Left lung (tissue), 10 donors: Measurements from ENCODE around the gene IGFALS. TPM values are rescaled to one million over a fixed set of nuclear protein-coding genes. Genes with fewer than 3 reads are reported as not detected.

ENCODE experiments used
- ATAC-seq: fragments of 200-7000 bp; cut with Tn5 transposase; one replicate; pipeline ENCODE4 v1.9.1; 2020; ENCODE audit warnings: moderate library complexity
- DNase-seq, 4 donors: peaks; one replicate each; pipeline ENCODE4 v3.0.0-alpha.2; 2013 to 2020
- H3K27ac ChIP-seq, 2 donors: fragments of 200-600 bp; sonication (generic) in 1 of 2; one replicate each; pipeline versions ENCODE4 v1.5.0 to v1.8.0; 2020 to 2021
- H3K27me3 ChIP-seq, 2 donors: fragments of 200-600 bp; sonication (generic) in 1 of 2; one replicate each; pipeline versions ENCODE4 v1.5.0 to v1.8.0; 2020 to 2021
- H3K36me3 ChIP-seq, 2 donors: fragments of 200-600 bp; sonication (generic) in 1 of 2; one replicate each; pipeline versions ENCODE4 v1.5.0 to v1.8.0; 2020 to 2021
- H3K4me1 ChIP-seq, 2 donors: fragments of 200-600 bp; one replicate each; pipeline ENCODE4 v1.8.0; 2021
- H3K4me3 ChIP-seq, 2 donors: fragments of 200-600 bp; sonication (generic) in 1 of 2; one replicate each; pipeline versions ENCODE4 v1.5.0 to v1.8.0; 2020 to 2021; ENCODE audit warnings: mild to moderate bottlenecking in 1 of 2
- H3K9me3 ChIP-seq, 2 donors: fragments of 200-600 bp; sonication (generic) in 1 of 2; one replicate each; pipeline versions ENCODE4 v1.5.0 to v1.8.0; 2020 to 2021
- CTCF ChIP-seq, 2 donors: fragments of 200-600 bp; sonication (generic) in 1 of 2; IDR thresholded peaks; one replicate each; pipeline versions ENCODE4 v1.5.0 to v1.8.0; 2021; ENCODE audit warnings: antibody characterized with exemption in 2 of 2
- intact Hi-C, 2 donors: fragments of 100-400 bp; cut with DNase I; formaldehyde crosslinking; loops; one replicate each; pipeline versions ENCODE4 v1.11.2 to v1.14.2; 2022
- polyA plus RNA-seq, 6 donors: library from polyadenylated mRNA; unstranded; fragments of 120-200 nt; gene quantifications; one replicate each; pipeline ENCODE4 v1.2.1, GENCODE V29; 2013; ENCODE audit not compliant: insufficient read length in 6 of 6
- total RNA-seq, 2 donors: library from RNA; stranded (reverse); fragmentation: NEBNext Ultra II Directional; extraction: Animal tissue kit (Norgen Biotek cat#: 25700); gene quantifications; one replicate each; pipeline ENCODE4 v1.2.1, GENCODE V29; 2021
- donor health status: DM: no; HTN: yes; CAD: no.
- donor health status: DM: no; HTN: no; CAD: no.

The IGFALS gene
- total and polyA plus RNA-seq, 8 donors: 0.37 to 3.3 (median 2.4) TPM

- Histone ChIP-seq H3K36me3 (peaks cover 0 to 70% of the 10 kb centered on the region in 2 donors), H3K4me1 (peaks cover 0 to 21% of the 10 kb centered on the region in 2 donors), H3K9me3 (no peaks in the 10 kb centered on the region), H3K4me3 (no peak overlapping the region), H3K27me3 (no peaks in the 10 kb centered on the region), H3K27ac (no peak overlapping the region)
- peak in 2 of 4 donors; percentile 29 to 65 for DNase-seq
- no peak for TF ChIP-seq CTCF (IDR thresholded peaks at IDR 0.05)
- intact Hi-C loops: no loop called here
- ATAC-seq: no peak
Observed at GRCh38 chr16:1788708-1789100, 4.8 kb downstream of the IGFALS start.

- H3K36me3 ChIP-seq: peaks cover 0 to 70% of the 10 kb centered on the region in 2 donors
- H3K27ac ChIP-seq: no peak overlapping the region
- peaks cover 0 to 26% of the 10 kb centered on the region in 2 donors for H3K4me1 ChIP-seq
- ATAC-seq: no peak
- intact Hi-C loops: no loop called here
- no peak overlapping the region for H3K4me3 ChIP-seq
- DNase-seq: peak in 2 of 4 donors; percentile 24 to 80
- H3K9me3 ChIP-seq: no peaks in the 10 kb centered on the region
- no peaks in the 10 kb centered on the region for H3K27me3 ChIP-seq
- no peak for TF ChIP-seq CTCF (IDR thresholded peaks at IDR 0.05)
Observed at GRCh38 chr16:1788095-1788707, 5.3 kb downstream of the IGFALS start.

DNA sequence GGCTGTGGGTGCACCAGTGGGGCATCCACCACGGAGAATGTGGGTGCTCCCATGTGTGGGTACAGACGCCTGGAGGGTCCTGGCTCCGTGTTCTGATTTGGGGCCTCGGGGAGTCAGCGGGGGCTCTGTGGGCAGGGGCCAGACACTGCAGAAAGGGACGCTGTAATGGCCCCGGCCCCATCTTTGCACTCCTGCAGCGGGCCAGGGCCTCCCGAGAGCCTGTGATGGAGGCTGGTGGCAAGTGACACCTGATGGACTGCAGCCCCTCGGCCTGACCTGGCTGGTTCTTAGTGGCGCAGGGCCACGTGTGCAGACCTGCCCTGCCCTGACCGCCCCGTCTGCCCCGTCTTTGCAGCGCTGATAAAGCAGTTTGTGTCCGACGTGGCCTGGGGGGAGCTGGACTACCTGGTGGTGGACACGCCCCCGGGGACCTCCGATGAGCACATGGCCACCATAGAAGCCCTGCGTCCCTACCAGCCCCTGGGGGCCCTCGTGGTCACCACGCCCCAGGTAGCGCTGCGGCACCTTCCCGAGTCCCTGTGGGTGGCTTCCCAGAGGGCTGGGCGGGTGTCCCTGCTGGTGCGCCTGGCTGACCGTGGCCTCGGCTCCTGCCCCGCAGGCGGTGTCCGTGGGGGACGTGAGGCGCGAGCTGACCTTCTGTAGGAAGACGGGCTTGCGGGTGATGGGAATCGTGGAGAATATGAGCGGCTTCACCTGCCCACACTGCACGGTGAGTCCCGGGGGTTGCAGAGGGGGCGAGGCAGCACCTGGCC, 6.0 kb downstream of the IGFALS start:
- DNase-seq: peak in 2 of 4 donors; percentile 27 to 63
- Histone ChIP-seq H3K27me3 (no peaks in the 10 kb centered on the region), H3K36me3 (peaks cover 0 to 70% of the 10 kb centered on the region in 2 donors)

GRCh38 chr16:1787056-1787321, 6.5 kb downstream of the IGFALS start:
- ATAC-seq (no peak), DNase-seq (no peak)
- Histone ChIP-seq H3K36me3 (peaks cover 0 to 65% of the 10 kb centered on the region in 2 donors), H3K9me3 (no peaks in the 10 kb centered on the region), H3K27me3 (no peaks in the 10 kb centered on the region), H3K4me3 (no peak overlapping the region), H3K4me1 (peaks cover 0 to 27% of the 10 kb centered on the region in 2 donors), H3K27ac (no peak overlapping the region)
- TF ChIP-seq CTCF (IDR thresholded peaks at IDR 0.05): no peak
- intact Hi-C loops: no loop called here

More for the DNA sequence above, 6.0 kb downstream of the IGFALS start:
- no peak for TF ChIP-seq CTCF (IDR thresholded peaks at IDR 0.05)
- Histone ChIP-seq H3K4me3 (no peak overlapping the region), H3K9me3 (no peaks in the 10 kb centered on the region), H3K4me1 (peaks cover 0 to 27% of the 10 kb centered on the region in 2 donors), H3K27ac (no peak overlapping the region)
- ATAC-seq: no peak
- intact Hi-C loops: no loop called here

- Histone ChIP-seq H3K27ac (no peak overlapping the region), H3K27me3 (no peaks in the 10 kb centered on the region), H3K36me3 (peaks cover 0 to 59% of the 10 kb centered on the region in 2 donors), H3K4me1 (peaks cover 3 to 33% of the 10 kb centered on the region in 2 donors), H3K9me3 (no peaks in the 10 kb centered on the region), H3K4me3 (no peak overlapping the region)
- ATAC-seq (no peak), DNase-seq (peak in 2 of 4 donors; percentile 30 to 76)
- intact Hi-C loops: no loop called here
- TF ChIP-seq CTCF (IDR thresholded peaks at IDR 0.05): no peak
Observed at GRCh38 chr16:1786242-1787055, 7.1 kb downstream of the IGFALS start.
